Tibial nerve (tissue), 4 donors: ENCODE results near the gene MYCBP.

ENCODE experiments used
- EP300 ChIP-seq, 2 donors: sonication (generic); formaldehyde crosslinking; IDR thresholded peaks; one replicate each; pipeline ENCODE4 v1.6.1; 2017; ENCODE audit warnings: antibody characterized with exemption in 2 of 2, mild to moderate bottlenecking in 1 of 2
- POLR2A ChIP-seq, 2 donors: fragments of 450-650 bp; IDR thresholded peaks; one replicate each; pipeline ENCODE4 v1.6.1; 2017; ENCODE audit warnings: antibody characterized with exemption in 2 of 2, mild to moderate bottlenecking in 2 of 2, moderate library complexity in 2 of 2
- TF ChIP-seq, protein P1 (sequence below), 5 experiments: fragments of 200-600 bp in 3 of 5; fragments of 450-650 bp in 2 of 5; sonication (generic) in 3 of 5; IDR thresholded peaks; one replicate each; pipeline ENCODE4 v1.5.1; 2016 to 2019; ENCODE audit warnings: antibody characterized with exemption in 5 of 5, mild to moderate bottlenecking in 3 of 5, moderate library complexity in 2 of 5

- TF ChIP-seq, protein P1, sequence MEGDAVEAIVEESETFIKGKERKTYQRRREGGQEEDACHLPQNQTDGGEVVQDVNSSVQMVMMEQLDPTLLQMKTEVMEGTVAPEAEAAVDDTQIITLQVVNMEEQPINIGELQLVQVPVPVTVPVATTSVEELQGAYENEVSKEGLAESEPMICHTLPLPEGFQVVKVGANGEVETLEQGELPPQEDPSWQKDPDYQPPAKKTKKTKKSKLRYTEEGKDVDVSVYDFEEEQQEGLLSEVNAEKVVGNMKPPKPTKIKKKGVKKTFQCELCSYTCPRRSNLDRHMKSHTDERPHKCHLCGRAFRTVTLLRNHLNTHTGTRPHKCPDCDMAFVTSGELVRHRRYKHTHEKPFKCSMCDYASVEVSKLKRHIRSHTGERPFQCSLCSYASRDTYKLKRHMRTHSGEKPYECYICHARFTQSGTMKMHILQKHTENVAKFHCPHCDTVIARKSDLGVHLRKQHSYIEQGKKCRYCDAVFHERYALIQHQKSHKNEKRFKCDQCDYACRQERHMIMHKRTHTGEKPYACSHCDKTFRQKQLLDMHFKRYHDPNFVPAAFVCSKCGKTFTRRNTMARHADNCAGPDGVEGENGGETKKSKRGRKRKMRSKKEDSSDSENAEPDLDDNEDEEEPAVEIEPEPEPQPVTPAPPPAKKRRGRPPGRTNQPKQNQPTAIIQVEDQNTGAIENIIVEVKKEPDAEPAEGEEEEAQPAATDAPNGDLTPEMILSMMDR (IDR thresholded peaks at IDR 0.05), result no peak
- TF ChIP-seq EP300 (IDR thresholded peaks at IDR 0.05), result no peak
- no peak for TF ChIP-seq POLR2A (IDR thresholded peaks at IDR 0.05)
These were observed 53.6 kb downstream of the MYCBP start for GRCh38 chr1:38819516-38819915.
